Measurements from ENCODE around the gene RGS9. TPM values are rescaled to one million over a fixed set of nuclear protein-coding genes. Genes with fewer than 3 reads are reported as not detected.

The RGS9 gene
- total RNA-seq, 1 experiment from 2014 or later: 1.8 TPM

DNA sequence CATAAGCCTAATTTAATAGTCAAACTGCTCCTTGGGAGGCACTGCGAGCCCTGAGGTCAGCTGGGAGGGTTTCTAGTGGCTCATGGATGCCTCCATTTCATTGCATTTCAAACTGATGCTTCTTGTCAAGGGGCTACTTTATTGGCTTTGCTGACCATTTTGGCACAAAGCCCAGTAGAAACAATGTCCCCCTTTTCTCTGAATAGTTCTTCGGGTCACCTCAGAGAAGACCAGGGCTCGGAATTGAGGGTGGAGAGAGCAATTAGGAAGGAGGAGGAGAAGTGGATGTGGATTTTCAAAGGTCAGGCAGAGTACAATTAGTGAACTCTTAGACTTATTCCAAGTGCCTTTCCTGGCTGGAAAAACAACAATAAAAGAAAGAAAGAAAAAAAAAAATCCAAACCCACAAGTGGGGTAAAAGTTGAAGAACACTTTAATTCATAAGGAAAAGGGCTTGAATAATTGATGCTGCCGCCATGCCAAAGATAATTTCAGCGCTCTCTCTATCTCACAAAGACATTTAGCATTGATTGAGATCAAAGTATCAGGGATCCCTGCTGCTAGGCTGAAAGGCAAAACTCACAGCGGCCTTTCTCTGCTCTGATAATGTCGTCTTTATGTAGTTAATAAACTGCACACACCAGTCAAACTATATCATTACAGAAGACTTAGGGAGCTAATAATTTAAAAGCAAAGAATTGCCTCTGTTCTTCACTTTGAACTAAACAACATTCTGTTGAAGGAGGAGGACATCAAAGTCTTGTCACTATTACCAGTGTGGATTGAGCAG is 122.7 kb downstream of the RGS9 start:
- Histone ChIP-seq H3K9me3 (ENCODE audit: low read depth, low read length, poor library complexity, severe bottlenecking) (no peaks in the 10 kb centered on the region), H3K27ac (ENCODE audit: low read depth, low read length, poor library complexity, severe bottlenecking) (no peak overlapping the region), H3K4me1 (ENCODE audit: insufficient read depth, low read length, poor library complexity, severe bottlenecking) (peaks cover 15% of the 10 kb centered on the region), H3K36me3 (ENCODE audit: insufficient read depth, low read length, poor library complexity, severe bottlenecking) (no peaks in the 10 kb centered on the region), H3K27me3 (replicated peaks; ENCODE audit: insufficient read depth, low read depth, low read length, poor library complexity) (no peaks in the 10 kb centered on the region), H3K4me3 (ENCODE audit: low read depth, low read length, poor library complexity, severe bottlenecking) (no peak overlapping the region)
- no TSS peak for BruUV-seq (replicated peaks)
- DNase-seq (ENCODE audit: low spot score): no peak
- intact Hi-C loops (cut with micrococcal nuclease; ENCODE audit: unreplicated experiment): no loop called here
- ChIA-PET CTCF (no interaction called here), POLR2A (ENCODE audit: low non-redundant PET) (no interaction called here)
- TF ChIP-seq, protein P1, sequence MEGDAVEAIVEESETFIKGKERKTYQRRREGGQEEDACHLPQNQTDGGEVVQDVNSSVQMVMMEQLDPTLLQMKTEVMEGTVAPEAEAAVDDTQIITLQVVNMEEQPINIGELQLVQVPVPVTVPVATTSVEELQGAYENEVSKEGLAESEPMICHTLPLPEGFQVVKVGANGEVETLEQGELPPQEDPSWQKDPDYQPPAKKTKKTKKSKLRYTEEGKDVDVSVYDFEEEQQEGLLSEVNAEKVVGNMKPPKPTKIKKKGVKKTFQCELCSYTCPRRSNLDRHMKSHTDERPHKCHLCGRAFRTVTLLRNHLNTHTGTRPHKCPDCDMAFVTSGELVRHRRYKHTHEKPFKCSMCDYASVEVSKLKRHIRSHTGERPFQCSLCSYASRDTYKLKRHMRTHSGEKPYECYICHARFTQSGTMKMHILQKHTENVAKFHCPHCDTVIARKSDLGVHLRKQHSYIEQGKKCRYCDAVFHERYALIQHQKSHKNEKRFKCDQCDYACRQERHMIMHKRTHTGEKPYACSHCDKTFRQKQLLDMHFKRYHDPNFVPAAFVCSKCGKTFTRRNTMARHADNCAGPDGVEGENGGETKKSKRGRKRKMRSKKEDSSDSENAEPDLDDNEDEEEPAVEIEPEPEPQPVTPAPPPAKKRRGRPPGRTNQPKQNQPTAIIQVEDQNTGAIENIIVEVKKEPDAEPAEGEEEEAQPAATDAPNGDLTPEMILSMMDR (conservative IDR thresholded peaks at IDR 0.05; ENCODE audit: low read depth, low read length): no peak
- TF ChIP-seq EZH2 (IDR thresholded peaks at IDR 0.05; ENCODE audit: borderline replicate concordance, low read depth, low read length, poor library complexity, severe bottlenecking): no peak

- no peak overlapping the region for H3K4me3 ChIP-seq (ENCODE audit: low read depth, low read length, poor library complexity, severe bottlenecking)
- no peaks in the 10 kb centered on the region for H3K36me3 ChIP-seq (ENCODE audit: insufficient read depth, low read length, poor library complexity, severe bottlenecking)
- ChIA-PET POLR2A (ENCODE audit: low non-redundant PET) (no interaction called here), CTCF (no interaction called here)
- H3K27ac ChIP-seq (ENCODE audit: low read depth, low read length, poor library complexity, severe bottlenecking): no peak overlapping the region
- intact Hi-C loops (cut with micrococcal nuclease; ENCODE audit: unreplicated experiment): no loop called here
- no peaks in the 10 kb centered on the region for H3K27me3 ChIP-seq (replicated peaks; ENCODE audit: insufficient read depth, low read depth, low read length, poor library complexity)
- DNase-seq (ENCODE audit: low spot score): no peak
- no TSS peak for BruUV-seq (replicated peaks)
- no peak for TF ChIP-seq EZH2 (IDR thresholded peaks at IDR 0.05; ENCODE audit: borderline replicate concordance, low read depth, low read length, poor library complexity, severe bottlenecking)
- TF ChIP-seq, protein P1 (conservative IDR thresholded peaks at IDR 0.05; ENCODE audit: low read depth, low read length): no peak
- H3K4me1 ChIP-seq (ENCODE audit: insufficient read depth, low read length, poor library complexity, severe bottlenecking): peaks cover 15% of the 10 kb centered on the region
- H3K9me3 ChIP-seq (ENCODE audit: low read depth, low read length, poor library complexity, severe bottlenecking): no peaks in the 10 kb centered on the region
Measured at GRCh38 chr17:65260626-65261025, 123.5 kb downstream of the RGS9 start.

DNA sequence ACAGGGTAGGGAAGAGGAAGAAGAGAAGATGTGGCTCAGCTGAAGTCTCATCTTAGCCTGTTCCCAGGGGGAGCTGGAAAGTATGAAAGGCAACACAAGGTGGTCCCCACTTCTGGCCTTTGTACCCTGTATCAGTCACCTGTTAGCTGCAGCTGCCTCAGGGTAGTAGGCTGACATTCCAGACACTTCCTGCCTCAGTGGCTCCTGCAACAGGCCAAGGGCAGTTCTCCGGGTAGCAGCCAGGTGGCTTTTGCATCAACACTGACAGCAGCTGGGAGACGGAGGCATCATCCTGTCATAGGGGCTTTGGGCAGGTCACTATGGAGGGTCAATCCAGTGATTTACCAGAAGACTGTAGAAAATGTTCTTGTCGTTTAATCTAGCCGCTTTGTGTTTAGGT is 124.0 kb downstream of the RGS9 start:
- intact Hi-C loops (cut with micrococcal nuclease; ENCODE audit: unreplicated experiment): no loop called here
- Histone ChIP-seq H3K4me3 (ENCODE audit: low read depth, low read length, poor library complexity, severe bottlenecking) (no peak overlapping the region), H3K9me3 (ENCODE audit: low read depth, low read length, poor library complexity, severe bottlenecking) (no peaks in the 10 kb centered on the region), H3K4me1 (ENCODE audit: insufficient read depth, low read length, poor library complexity, severe bottlenecking) (peaks cover 15% of the 10 kb centered on the region), H3K36me3 (ENCODE audit: insufficient read depth, low read length, poor library complexity, severe bottlenecking) (no peaks in the 10 kb centered on the region), H3K27me3 (replicated peaks; ENCODE audit: insufficient read depth, low read depth, low read length, poor library complexity) (no peaks in the 10 kb centered on the region), H3K27ac (ENCODE audit: low read depth, low read length, poor library complexity, severe bottlenecking) (no peak overlapping the region)
- TF ChIP-seq, protein P1 (conservative IDR thresholded peaks at IDR 0.05; ENCODE audit: low read depth, low read length): no peak
- TF ChIP-seq EZH2 (IDR thresholded peaks at IDR 0.05; ENCODE audit: borderline replicate concordance, low read depth, low read length, poor library complexity, severe bottlenecking): no peak
- ChIA-PET CTCF (no interaction called here), POLR2A (ENCODE audit: low non-redundant PET) (no interaction called here)
- BruUV-seq (replicated peaks): no TSS peak
- DNase-seq (ENCODE audit: low spot score): no peak
